ENCODE measurements around the gene SNAP25.

The SNAP25 gene

GRCh38 chr20:10218536-10219451, at the start of gene SNAP25:
Gene SNAP25 (plus strand): TSS chr20:10218830. CDS start chr20:10275492, 56,662 bp downstream.
- DNase-seq (ENCODE audit: low read depth): peak; percentile 5

- no peak for DNase-seq (ENCODE audit: low read depth)
Observed at GRCh38 chr20:10169752-10170151, 48.9 kb upstream of the SNAP25 start.

- DNase-seq (ENCODE audit: low read depth): no peak
Observed at GRCh38 chr20:10170261-10170660, 48.4 kb upstream of the SNAP25 start.

- DNase-seq (ENCODE audit: low read depth): no peak
Observed at GRCh38 chr20:10171864-10172751, 46.5 kb upstream of the SNAP25 start.

GRCh38 chr20:10172998-10173655, 45.5 kb upstream of the SNAP25 start:
- DNase-seq (ENCODE audit: low read depth): no peak

GRCh38 chr20:10174400-10174799, 44.2 kb upstream of the SNAP25 start:
- DNase-seq (ENCODE audit: low read depth): no peak

GRCh38 chr20:10177326-10177725, 41.3 kb upstream of the SNAP25 start:
- no peak for DNase-seq (ENCODE audit: low read depth)

GRCh38 chr20:10178091-10178490, 40.5 kb upstream of the SNAP25 start:
- no peak for DNase-seq (ENCODE audit: low read depth)

GRCh38 chr20:10178727-10179313, 39.8 kb upstream of the SNAP25 start:
- no peak for DNase-seq (ENCODE audit: low read depth)

GRCh38 chr20:10179574-10180298, 38.9 kb upstream of the SNAP25 start:
- no peak for DNase-seq (ENCODE audit: low read depth)

- no peak for DNase-seq (ENCODE audit: low read depth)
Observed at GRCh38 chr20:10180651-10181235, 37.9 kb upstream of the SNAP25 start.

- DNase-seq (ENCODE audit: low read depth): no peak
Observed at GRCh38 chr20:10185741-10186558, 32.7 kb upstream of the SNAP25 start.

GRCh38 chr20:10190456-10190855, 28.2 kb upstream of the SNAP25 start:
- DNase-seq (ENCODE audit: low read depth): no peak

GRCh38 chr20:10192171-10192570, 26.5 kb upstream of the SNAP25 start:
- DNase-seq (ENCODE audit: low read depth): no peak

GRCh38 chr20:10194166-10194565, 24.5 kb upstream of the SNAP25 start:
- no peak for DNase-seq (ENCODE audit: low read depth)

- no peak for DNase-seq (ENCODE audit: low read depth)
Observed at GRCh38 chr20:10200330-10200729, 18.3 kb upstream of the SNAP25 start.

GRCh38 chr20:10201321-10201870, 17.2 kb upstream of the SNAP25 start:
- DNase-seq (ENCODE audit: low read depth): no peak

GRCh38 chr20:10209091-10209490, 9.5 kb upstream of the SNAP25 start:
- DNase-seq (ENCODE audit: low read depth): no peak

GRCh38 chr20:10213526-10213925, 5.1 kb upstream of the SNAP25 start:
- no peak for DNase-seq (ENCODE audit: low read depth)

Data from activated T-cell treated with anti-CD3 and anti-CD28 coated beads for 1 hour (primary cell).